Neural cell (in vitro differentiated cells): ENCODE results near the gene RAB27A. TPM values are rescaled to one million over a fixed set of nuclear protein-coding genes. Genes with fewer than 3 reads are reported as not detected.

Source experiments
- H2AFZ ChIP-seq: fragments of 200-600, 300-800 bp; sonication (generic), shearing (Covaris generic); 2 replicates; pipeline ENCODE4 v1.6.0; 2014; ENCODE audit warnings: low read depth, mild to moderate bottlenecking, antibody characterized with exemption, low read length, moderate library complexity
- H3F3A ChIP-seq: fragments of 200-600 bp; shearing (Covaris generic); 2 replicates; pipeline ENCODE4 v1.6.1; 2016; ENCODE audit warnings: mild to moderate bottlenecking, moderate library complexity, mixed read lengths, antibody characterized with exemption, low read length; ENCODE audit not compliant: insufficient read depth, poor library complexity, severe bottlenecking
- H3K27ac ChIP-seq: fragments of 200-600, 300-800 bp; sonication (generic), shearing (Covaris generic); 2 replicates; pipeline ENCODE4 v1.5.1; 2014; ENCODE audit warnings: mild to moderate bottlenecking, low read length, moderate library complexity
- H3K27me3 ChIP-seq: fragments of 300-800, 200-600 bp; sonication (generic), shearing (Covaris generic); 2 replicates; pipeline ENCODE4 v1.6.0; 2014; ENCODE audit warnings: mild to moderate bottlenecking, low read depth, low read length, moderate library complexity; ENCODE audit not compliant: insufficient read depth
- H3K36me3 ChIP-seq: fragments of 300-800, 200-600 bp; sonication (generic), shearing (Covaris generic); 2 replicates; pipeline ENCODE4 v1.5.1; 2014; ENCODE audit warnings: mild to moderate bottlenecking, antibody characterized with exemption, low read length, moderate library complexity; ENCODE audit not compliant: insufficient read depth
- H3K4me2 ChIP-seq: fragments of 300-800, 200-600 bp; sonication (generic), shearing (Covaris generic); 2 replicates; pipeline ENCODE4 v1.6.0; 2014; ENCODE audit warnings: mild to moderate bottlenecking, low read length
- H3K4me3 ChIP-seq: fragments of 300-800, 200-600 bp; sonication (generic), shearing (Covaris generic); 2 replicates; pipeline ENCODE4 v1.5.1; 2014; ENCODE audit warnings: mild to moderate bottlenecking, low read length, moderate library complexity
- H3K79me2 ChIP-seq: fragments of 200-600 bp; shearing (Covaris generic); replicated peaks from 2 replicates; pipeline ENCODE4 v1.6.0; 2014; ENCODE audit warnings: mild to moderate bottlenecking, low read length, moderate library complexity; ENCODE audit not compliant: insufficient read depth
- H3K9ac ChIP-seq: fragments of 300-800, 200-600 bp; sonication (generic), shearing (Covaris generic); 2 replicates; pipeline ENCODE4 v1.6.1; 2016; ENCODE audit warnings: mild to moderate bottlenecking, low read length, mixed read lengths
- H3K9me2 ChIP-seq: fragments of 200-600 bp; shearing (Covaris generic); 2 replicates; pipeline ENCODE4 v1.6.1; 2016; ENCODE audit warnings: mild to moderate bottlenecking, low read length, mixed read lengths; ENCODE audit not compliant: insufficient read depth
- H3K9me3 ChIP-seq: fragments of 200-600, 300-800 bp; sonication (generic), shearing (Covaris generic); 2 replicates; pipeline ENCODE4 v1.6.1; 2016; ENCODE audit warnings: mild to moderate bottlenecking, mixed run types, low read length, moderate library complexity, mixed read lengths
- H4K20me1 ChIP-seq: fragments of 200-600 bp; shearing (Covaris generic); 2 replicates; pipeline ENCODE4 v1.6.1; 2016; ENCODE audit warnings: mild to moderate bottlenecking, mixed run types; ENCODE audit not compliant: insufficient read depth
- EP300 ChIP-seq: fragments of 450-650 bp; conservative IDR thresholded peaks from 2 replicates; pipeline ENCODE4 v1.6.1; 2014; ENCODE audit warnings: antibody characterized with exemption, mild to moderate bottlenecking, moderate library complexity; ENCODE audit not compliant: poor library complexity, severe bottlenecking
- EZH2 ChIP-seq: fragments of 200-600, 300-800 bp; shearing (Covaris generic), sonication (generic); IDR thresholded peaks from 2 replicates; pipeline ENCODE4 v1.6.1; 2014; ENCODE audit warnings: antibody characterized with exemption, low read length, borderline replicate concordance, mild to moderate bottlenecking; ENCODE audit not compliant: insufficient read depth, poor library complexity, severe bottlenecking
- MXI1 ChIP-seq: fragments of 450-650 bp; conservative IDR thresholded peaks from 2 replicates; pipeline ENCODE4 v1.6.1; 2014; ENCODE audit warnings: antibody characterized with exemption, mild to moderate bottlenecking; ENCODE audit not compliant: poor library complexity, severe bottlenecking
- POLR2AphosphoS5 ChIP-seq: IDR thresholded peaks from 2 replicates; pipeline ENCODE4 v1.6.1; 2012
- RAD21 ChIP-seq: fragments of 450-650 bp; conservative IDR thresholded peaks from 2 replicates; pipeline ENCODE4 v1.6.1; 2014; ENCODE audit warnings: antibody characterized with exemption, mild to moderate bottlenecking, moderate library complexity
- SMC3 ChIP-seq: fragments of 450-650 bp; conservative IDR thresholded peaks from 2 replicates; pipeline ENCODE4 v1.6.1; 2014; ENCODE audit warnings: antibody characterized with exemption, mild to moderate bottlenecking, moderate library complexity; ENCODE audit not compliant: poor library complexity
- TAF1 ChIP-seq: IDR thresholded peaks from 2 replicates; pipeline ENCODE4 v1.6.1; 2012; ENCODE audit warnings: low read depth
- polyA plus RNA-seq: library from polyadenylated mRNA; depleted of rRNA; stranded (reverse); fragments of >200 nt; gene quantifications from 2 replicates; pipeline ENCODE4 v1.2.3, GENCODE V29; 2014
- TF ChIP-seq, protein P1 (sequence below): IDR thresholded peaks from 2 replicates; pipeline ENCODE4 v1.6.1; 2012; ENCODE audit warnings: borderline replicate concordance
- TF ChIP-seq, protein P2 (sequence below): fragments of 450-650 bp; IDR thresholded peaks from 2 replicates; pipeline ENCODE4 v1.5.1; 2014; ENCODE audit warnings: antibody characterized with exemption, mild to moderate bottlenecking, moderate library complexity; ENCODE audit not compliant: poor library complexity, severe bottlenecking

RAB27A gene
- polyA plus RNA-seq, 1 donor from 2014 or later, result 3.7 TPM

DNA sequence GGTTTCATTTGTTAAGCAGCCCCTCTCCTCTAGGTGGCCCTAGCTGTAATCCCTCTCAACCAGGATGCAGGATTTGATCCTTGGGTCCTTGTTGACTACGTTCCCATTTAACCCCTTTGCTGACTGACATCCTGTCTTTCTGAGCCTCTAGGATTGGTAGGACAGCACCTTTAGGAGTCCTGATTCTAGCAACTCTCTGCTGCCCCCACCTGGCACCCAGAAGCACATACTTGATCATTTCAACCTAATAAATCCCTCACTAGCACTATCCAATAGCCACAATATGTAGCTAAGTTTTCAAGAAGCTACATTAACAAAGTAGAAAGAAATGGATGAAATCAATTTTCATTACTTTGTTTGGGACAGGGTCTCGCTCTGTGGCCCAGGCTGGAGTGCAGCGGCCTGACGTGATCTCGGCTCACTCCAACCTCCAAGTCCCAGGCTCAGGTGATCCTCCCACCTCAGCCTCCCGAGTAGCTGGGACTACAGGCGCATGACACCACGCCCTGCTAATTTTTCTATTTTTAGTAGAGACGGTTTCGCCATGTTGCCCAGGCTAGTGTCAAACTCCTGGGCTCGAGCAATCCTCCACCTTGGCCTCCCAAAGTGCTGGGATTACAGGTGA, 121.2 kb downstream of the RAB27A start:
- no peaks in the 10 kb centered on the region for H3K9me2 ChIP-seq
- H3K79me2 ChIP-seq, result no peaks in the 10 kb centered on the region
- H2AFZ ChIP-seq, result no peak overlapping the region
- H3K27ac ChIP-seq, result no peak overlapping the region
- no peaks in the 10 kb centered on the region for H3K9me3 ChIP-seq
- H3K36me3 ChIP-seq, result no peaks in the 10 kb centered on the region
- H3K9ac ChIP-seq, result no peak overlapping the region
- H3K27me3 ChIP-seq, result no peaks in the 10 kb centered on the region
- no peak overlapping the region for H3K4me3 ChIP-seq
- no peaks in the 10 kb centered on the region for H4K20me1 ChIP-seq
- TF ChIP-seq POLR2AphosphoS5 (no peak), EZH2 (no peak), TAF1 (no peak), MXI1 (no peak), RAD21 (peak; percentile 83), EP300 (no peak), SMC3 (peak; percentile 85)
- TF ChIP-seq, protein P1, sequence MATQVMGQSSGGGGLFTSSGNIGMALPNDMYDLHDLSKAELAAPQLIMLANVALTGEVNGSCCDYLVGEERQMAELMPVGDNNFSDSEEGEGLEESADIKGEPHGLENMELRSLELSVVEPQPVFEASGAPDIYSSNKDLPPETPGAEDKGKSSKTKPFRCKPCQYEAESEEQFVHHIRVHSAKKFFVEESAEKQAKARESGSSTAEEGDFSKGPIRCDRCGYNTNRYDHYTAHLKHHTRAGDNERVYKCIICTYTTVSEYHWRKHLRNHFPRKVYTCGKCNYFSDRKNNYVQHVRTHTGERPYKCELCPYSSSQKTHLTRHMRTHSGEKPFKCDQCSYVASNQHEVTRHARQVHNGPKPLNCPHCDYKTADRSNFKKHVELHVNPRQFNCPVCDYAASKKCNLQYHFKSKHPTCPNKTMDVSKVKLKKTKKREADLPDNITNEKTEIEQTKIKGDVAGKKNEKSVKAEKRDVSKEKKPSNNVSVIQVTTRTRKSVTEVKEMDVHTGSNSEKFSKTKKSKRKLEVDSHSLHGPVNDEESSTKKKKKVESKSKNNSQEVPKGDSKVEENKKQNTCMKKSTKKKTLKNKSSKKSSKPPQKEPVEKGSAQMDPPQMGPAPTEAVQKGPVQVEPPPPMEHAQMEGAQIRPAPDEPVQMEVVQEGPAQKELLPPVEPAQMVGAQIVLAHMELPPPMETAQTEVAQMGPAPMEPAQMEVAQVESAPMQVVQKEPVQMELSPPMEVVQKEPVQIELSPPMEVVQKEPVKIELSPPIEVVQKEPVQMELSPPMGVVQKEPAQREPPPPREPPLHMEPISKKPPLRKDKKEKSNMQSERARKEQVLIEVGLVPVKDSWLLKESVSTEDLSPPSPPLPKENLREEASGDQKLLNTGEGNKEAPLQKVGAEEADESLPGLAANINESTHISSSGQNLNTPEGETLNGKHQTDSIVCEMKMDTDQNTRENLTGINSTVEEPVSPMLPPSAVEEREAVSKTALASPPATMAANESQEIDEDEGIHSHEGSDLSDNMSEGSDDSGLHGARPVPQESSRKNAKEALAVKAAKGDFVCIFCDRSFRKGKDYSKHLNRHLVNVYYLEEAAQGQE, result no peak
- TF ChIP-seq, protein P2, sequence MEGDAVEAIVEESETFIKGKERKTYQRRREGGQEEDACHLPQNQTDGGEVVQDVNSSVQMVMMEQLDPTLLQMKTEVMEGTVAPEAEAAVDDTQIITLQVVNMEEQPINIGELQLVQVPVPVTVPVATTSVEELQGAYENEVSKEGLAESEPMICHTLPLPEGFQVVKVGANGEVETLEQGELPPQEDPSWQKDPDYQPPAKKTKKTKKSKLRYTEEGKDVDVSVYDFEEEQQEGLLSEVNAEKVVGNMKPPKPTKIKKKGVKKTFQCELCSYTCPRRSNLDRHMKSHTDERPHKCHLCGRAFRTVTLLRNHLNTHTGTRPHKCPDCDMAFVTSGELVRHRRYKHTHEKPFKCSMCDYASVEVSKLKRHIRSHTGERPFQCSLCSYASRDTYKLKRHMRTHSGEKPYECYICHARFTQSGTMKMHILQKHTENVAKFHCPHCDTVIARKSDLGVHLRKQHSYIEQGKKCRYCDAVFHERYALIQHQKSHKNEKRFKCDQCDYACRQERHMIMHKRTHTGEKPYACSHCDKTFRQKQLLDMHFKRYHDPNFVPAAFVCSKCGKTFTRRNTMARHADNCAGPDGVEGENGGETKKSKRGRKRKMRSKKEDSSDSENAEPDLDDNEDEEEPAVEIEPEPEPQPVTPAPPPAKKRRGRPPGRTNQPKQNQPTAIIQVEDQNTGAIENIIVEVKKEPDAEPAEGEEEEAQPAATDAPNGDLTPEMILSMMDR, result peak; percentile 81
- no peak overlapping the region for H3K4me2 ChIP-seq
- H3F3A ChIP-seq, result no peaks in the 10 kb centered on the region

DNA sequence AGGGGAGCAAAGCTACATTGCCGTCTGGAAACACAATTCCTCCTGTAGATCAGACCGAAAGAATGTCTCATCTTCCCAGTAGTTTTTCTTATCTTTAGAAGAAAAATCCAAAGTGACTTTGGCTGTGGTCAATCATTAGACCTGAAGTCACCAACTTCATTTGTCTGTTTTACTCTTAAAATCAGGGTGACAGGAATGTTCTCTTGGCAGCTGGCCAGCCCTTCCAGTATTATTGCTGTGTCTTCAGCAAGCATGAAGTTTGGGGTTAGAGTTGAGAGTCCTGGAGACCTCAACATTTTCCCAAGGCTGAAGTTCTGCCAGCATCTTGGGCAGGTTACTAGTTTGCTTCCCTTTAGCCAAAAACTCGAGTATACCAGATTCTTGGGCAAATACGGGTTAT, 125.3 kb downstream of the RAB27A start:
- TF ChIP-seq TAF1 (no peak), POLR2AphosphoS5 (no peak)

More for the DNA sequence above, 125.3 kb downstream of the RAB27A start:
- Histone ChIP-seq H3K4me2 (no peak overlapping the region), H3K79me2 (no peaks in the 10 kb centered on the region), H3F3A (no peaks in the 10 kb centered on the region), H3K9me3 (no peaks in the 10 kb centered on the region), H3K27ac (no peak overlapping the region), H4K20me1 (no peaks in the 10 kb centered on the region), H3K36me3 (no peaks in the 10 kb centered on the region), H3K4me3 (no peak overlapping the region), H3K27me3 (no peaks in the 10 kb centered on the region), H3K9ac (no peak overlapping the region), H3K9me2 (no peaks in the 10 kb centered on the region), H2AFZ (no peak overlapping the region)

Other genes with a start within 250 kb of the RAB27A start
- gene RSL24D1, start 92.9 kb downstream of the RAB27A start, polyA plus RNA-seq, result 184 and 227 TPM in 2 replicates
- 14.5 and 16.4 TPM in 2 replicates for gene PIGBOS1, start 29.3 kb upstream of the RAB27A start, polyA plus RNA-seq
- gene PIGB, start 29.4 kb upstream of the RAB27A start, polyA plus RNA-seq, result 2.6 and 8.1 TPM in 2 replicates
- gene CCPG1, start 118.5 kb upstream of the RAB27A start, polyA plus RNA-seq, result 52.6 and 64.2 TPM in 2 replicates
- gene PIERCE2, start 118.7 kb upstream of the RAB27A start, polyA plus RNA-seq, result 10.2 and 13.1 TPM in 2 replicates
- gene DNAAF4, start 218.4 kb upstream of the RAB27A start, polyA plus RNA-seq, result 8.5 and 16.9 TPM in 2 replicates